H9 (cell line): ENCODE results near the gene NOS3. TPM values are rescaled to one million over a fixed set of nuclear protein-coding genes. Genes with fewer than 3 reads are reported as not detected.

Source experiments
- DNase-seq: peaks from one replicate; pipeline ENCODE4 v3.0.0-alpha.2; 2017
- H2AFZ ChIP-seq: one replicate; pipeline ENCODE4 v1.6.1; 2013; ENCODE audit warnings: mild to moderate bottlenecking, low read length, control low read depth, moderate library complexity
- H2AK5ac ChIP-seq: 2 replicates; pipeline ENCODE4 v1.6.1; 2013; ENCODE audit warnings: low read length, control low read depth, mixed read lengths; ENCODE audit not compliant: insufficient read length
- H2BK120ac ChIP-seq: one replicate; pipeline ENCODE4 v1.6.1; 2013; ENCODE audit warnings: low read depth, mild to moderate bottlenecking, low read length, control low read depth, inconsistent platforms; ENCODE audit not compliant: poor library complexity, severe bottlenecking
- H2BK12ac ChIP-seq: 2 replicates; pipeline ENCODE4 v1.6.1; 2013; ENCODE audit warnings: low read length, control low read depth, mixed read lengths, low read depth; ENCODE audit not compliant: insufficient read length
- H2BK15ac ChIP-seq: 2 replicates; pipeline ENCODE4 v1.6.1; 2013; ENCODE audit warnings: low read depth, low read length, control low read depth
- H2BK20ac ChIP-seq: one replicate; pipeline ENCODE4 v1.6.1; 2013; ENCODE audit warnings: low read depth, mild to moderate bottlenecking, low read length, control low read depth, inconsistent platforms; ENCODE audit not compliant: poor library complexity, severe bottlenecking
- H2BK5ac ChIP-seq: 2 replicates; pipeline ENCODE4 v1.6.1; 2013; ENCODE audit warnings: low read length, control low read depth, mixed read lengths; ENCODE audit not compliant: insufficient read length
- H3K14ac ChIP-seq: 2 replicates; pipeline ENCODE4 v1.6.1; 2013; ENCODE audit warnings: low read length, control low read depth; ENCODE audit not compliant: insufficient read depth
- H3K18ac ChIP-seq: 2 replicates; pipeline ENCODE4 v1.6.1; 2013; ENCODE audit warnings: low read depth, mild to moderate bottlenecking, mixed read lengths, low read length, control low read depth; ENCODE audit not compliant: insufficient read length
- H3K23ac ChIP-seq: 2 replicates; pipeline ENCODE4 v1.6.1; 2013; ENCODE audit warnings: low read length, control low read depth, mixed read lengths, low read depth; ENCODE audit not compliant: insufficient read length
- H3K23me2 ChIP-seq: 2 replicates; pipeline ENCODE4 v1.6.1; 2013; ENCODE audit warnings: low read depth, mild to moderate bottlenecking, mixed read lengths, low read length, control low read depth; ENCODE audit not compliant: insufficient read length, poor library complexity, severe bottlenecking
- H3K27ac ChIP-seq: 2 replicates; pipeline ENCODE4 v1.5.1; 2013; ENCODE audit warnings: low read length, control low read depth, mixed read lengths, low read depth; ENCODE audit not compliant: insufficient read length
- H3K27me3 ChIP-seq: 2 replicates; pipeline ENCODE4 v1.6.1; 2013; ENCODE audit warnings: low read length, control low read depth, inconsistent platforms; ENCODE audit not compliant: insufficient read depth
- H3K4ac ChIP-seq: 2 replicates; pipeline ENCODE4 v1.6.1; 2013; ENCODE audit warnings: low read depth, mild to moderate bottlenecking, control low read depth, inconsistent platforms, low read length, moderate library complexity
- H3K4me1 ChIP-seq: 2 replicates; pipeline ENCODE4 v1.6.1; 2013; ENCODE audit warnings: low read length, control low read depth, inconsistent platforms; ENCODE audit not compliant: insufficient read depth
- H3K4me2 ChIP-seq: 2 replicates; pipeline ENCODE4 v1.6.1; 2013; ENCODE audit warnings: low read length, control low read depth, mixed read lengths; ENCODE audit not compliant: insufficient read length, insufficient read depth
- H3K56ac ChIP-seq: 2 replicates; pipeline ENCODE4 v1.6.1; 2013; ENCODE audit warnings: low read depth, mild to moderate bottlenecking, mixed read lengths, low read length, control low read depth; ENCODE audit not compliant: insufficient read length
- H3K79me1 ChIP-seq: 2 replicates; pipeline ENCODE4 v1.6.1; 2013; ENCODE audit warnings: low read depth, mild to moderate bottlenecking, moderate library complexity, low read length, control low read depth, inconsistent platforms; ENCODE audit not compliant: insufficient read depth, poor library complexity, severe bottlenecking
- H3K79me2 ChIP-seq: 2 replicates; pipeline ENCODE4 v1.6.1; 2013; ENCODE audit warnings: low read length, control low read depth, inconsistent platforms; ENCODE audit not compliant: insufficient read depth
- H3K9ac ChIP-seq: 2 replicates; pipeline ENCODE4 v1.6.1; 2013; ENCODE audit warnings: low read length, control low read depth, mixed read lengths; ENCODE audit not compliant: insufficient read length; ENCODE audit errors: extremely low read depth
- H3K9me3 ChIP-seq: one replicate; pipeline ENCODE4 v1.6.1; 2013; ENCODE audit warnings: low read depth, low read length, inconsistent platforms; ENCODE audit not compliant: control insufficient read depth
- H3T11ph ChIP-seq: one replicate; pipeline ENCODE4 v1.6.1; 2013; ENCODE audit warnings: mild to moderate bottlenecking, low read length, control low read depth, inconsistent platforms
- H4K20me1 ChIP-seq: one replicate; pipeline ENCODE4 v1.6.1; 2013; ENCODE audit not compliant: control insufficient read depth, insufficient read length, insufficient read depth
- H4K5ac ChIP-seq: 2 replicates; pipeline ENCODE4 v1.6.1; 2013; ENCODE audit warnings: low read depth, mild to moderate bottlenecking, mixed read lengths, low read length, control low read depth; ENCODE audit not compliant: insufficient read length
- H4K8ac ChIP-seq: replicated peaks from 2 replicates; pipeline ENCODE4 v1.6.1; 2013; ENCODE audit warnings: low read length, control low read depth, mixed read lengths, low read depth; ENCODE audit not compliant: insufficient read length
- H4K91ac ChIP-seq: 2 replicates; pipeline ENCODE4 v1.6.1; 2013; ENCODE audit warnings: low read depth, mild to moderate bottlenecking, moderate library complexity, mixed read lengths, low read length, control low read depth; ENCODE audit not compliant: insufficient read length
- H3K27ac Mint-ChIP-seq, 3 experiments: 2 replicates in 2 of 3; 3 replicates in 1 of 3; pipeline ENCODE4 v1.8.0; 2020 to 2021; ENCODE audit warnings: mixed read lengths in 3 of 3, mild to moderate bottlenecking in 1 of 3, moderate library complexity in 1 of 3
- H3K27me3 Mint-ChIP-seq: 2 replicates; pipeline ENCODE4 v1.8.0; 2021; ENCODE audit warnings: low read depth, mild to moderate bottlenecking, moderate library complexity, mixed read lengths
- H3K36me3 Mint-ChIP-seq, 3 experiments: 2 replicates in 2 of 3; 3 replicates in 1 of 3; pipeline ENCODE4 v1.8.0; 2020 to 2021; ENCODE audit warnings: low read depth in 3 of 3, mixed read lengths in 3 of 3; ENCODE audit not compliant: insufficient read depth in 1 of 3
- H3K4me1 Mint-ChIP-seq, 2 experiments: 2 replicates each; pipeline ENCODE4 v1.8.0; 2020; ENCODE audit warnings: mixed read lengths in 2 of 2
- H3K4me3 Mint-ChIP-seq, 2 experiments: 2 replicates in 1 of 2; 3 replicates in 1 of 2; pipeline ENCODE4 v1.8.0; 2020 to 2021; ENCODE audit warnings: mild to moderate bottlenecking in 2 of 2, mixed read lengths in 2 of 2, moderate library complexity in 1 of 2
- H3K9me3 Mint-ChIP-seq, 2 experiments: 2 replicates in 1 of 2; 3 replicates in 1 of 2; pipeline ENCODE4 v1.8.0; 2020; ENCODE audit warnings: mild to moderate bottlenecking in 2 of 2, mixed read lengths in 2 of 2, moderate library complexity in 1 of 2
- CTCF ChIP-seq: fragments of 200-600 bp; sonication (generic); conservative IDR thresholded peaks from 3 replicates; pipeline ENCODE4 v1.8.0; 2021; ENCODE audit warnings: antibody characterized with exemption, mild to moderate bottlenecking
- WGBS: extraction: QIAGEN DNeasy Blood & Tissue Kit; methylation state at CpG from one replicate; pipeline ENCODE4 v1.1.7; 2013; ENCODE audit warnings: missing lambda C conversion rate, low lambda C conversion rate, mixed read lengths; ENCODE audit not compliant: insufficient read length; ENCODE audit errors: extremely low coverage; 5-methylcytosine and 5-hydroxymethylcytosine counted together
- total RNA-seq: library from RNA; stranded (reverse); gene quantifications from 2 replicates; pipeline ENCODE4 v1.2.1, GENCODE V29; 2021

Gene NOS3
- total RNA-seq, 1 experiment from 2014 or later: 4.5 TPM

- H4K8ac ChIP-seq: no peak overlapping the region
- no peaks in the 10 kb centered on the region for H3K9me3 ChIP-seq
- no peaks in the 10 kb centered on the region; a peak in 1 of 5 replicates for H3K9me3 Mint-ChIP-seq
- no peak overlapping the region for H2BK12ac ChIP-seq
- no peak overlapping the region for H3K27ac ChIP-seq
- peaks cover 13 to 26% of the 10 kb centered on the region in 2 experiments for H3K4me1 Mint-ChIP-seq
- no peak overlapping the region for H4K5ac ChIP-seq
- no peaks in the 10 kb centered on the region for H3K36me3 Mint-ChIP-seq
- no peaks in the 10 kb centered on the region; the same call in 1 of the 2 replicates for H3K4me1 ChIP-seq
- no peak overlapping the region for H2AK5ac ChIP-seq
- no peak for TF ChIP-seq CTCF
- H3K18ac ChIP-seq: no peak overlapping the region
- no peak overlapping the region for H3K4ac ChIP-seq
- H3K23me2 ChIP-seq: no peaks in the 10 kb centered on the region
- no peak overlapping the region for H3K4me2 ChIP-seq
- no peak overlapping the region for H3K23ac ChIP-seq
- H2AFZ ChIP-seq: no peak overlapping the region
- peaks cover 13% of the 10 kb centered on the region for H3K27me3 Mint-ChIP-seq
- H3K56ac ChIP-seq: no peak overlapping the region
- no peak overlapping the region for H3K9ac ChIP-seq
- no peak overlapping the region for H2BK120ac ChIP-seq
- H2BK15ac ChIP-seq: no peak overlapping the region
- H3K79me1 ChIP-seq: no peaks in the 10 kb centered on the region
- H3K27me3 ChIP-seq: no peaks in the 10 kb centered on the region
- WGBS: no CpG with 5 or more reads among the region's 6 CpGs
- H3K14ac ChIP-seq: no peak overlapping the region
- DNase-seq: no peak
- H4K20me1 ChIP-seq: no peaks in the 10 kb centered on the region
- H4K91ac ChIP-seq: no peak overlapping the region
- H3K27ac Mint-ChIP-seq: no peak overlapping the region
- no peaks in the 10 kb centered on the region for H3K79me2 ChIP-seq
- no peak overlapping the region for H3T11ph ChIP-seq
- H2BK20ac ChIP-seq: no peak overlapping the region
- no peak overlapping the region for H2BK5ac ChIP-seq
- H3K4me3 Mint-ChIP-seq: no peak overlapping the region
Measured at GRCh38 chr7:150943453-150943814, 47.4 kb upstream of the NOS3 start.
